HG03196 (cell line): ENCODE measurements around the gene LRP11.
"Not testable (repeated sequence)": the region's sequence is repeated elsewhere in the genome, so short reads cannot be mapped to it uniquely, and the experiment has no call there.

ENCODE experiments used
- ATAC-seq: cut with Tn5 transposase; IDR thresholded peaks from one replicate; pipeline ENCODE4 v1.9.1; 2021; ENCODE audit not compliant: unreplicated experiment

The LRP11 gene

GRCh38 chr6:149863698-149864577 is at the start of gene LRP11:
Gene LRP11 (minus strand): TSS chr6:149864359. CDS start chr6:149864020, 339 bp downstream.
- ATAC-seq: peak; percentile 81

GRCh38 chr6:149913540-149914240 is 49.5 kb upstream of the LRP11 start:
- ATAC-seq: no peak

- no peak for ATAC-seq
Observed at GRCh38 chr6:149913085-149913484, 48.9 kb upstream of the LRP11 start.

GRCh38 chr6:149912680-149913079 is 48.5 kb upstream of the LRP11 start:
- ATAC-seq: not testable (repeated sequence)

- no peak for ATAC-seq
Observed at GRCh38 chr6:149910721-149911151, 46.6 kb upstream of the LRP11 start.

GRCh38 chr6:149909701-149910470 is 45.7 kb upstream of the LRP11 start:
- ATAC-seq: no peak

GRCh38 chr6:149908480-149908879 is 44.3 kb upstream of the LRP11 start:
- not testable (repeated sequence) for ATAC-seq

- no peak for ATAC-seq
Observed at GRCh38 chr6:149907317-149907716, 43.2 kb upstream of the LRP11 start.

- no peak for ATAC-seq
Observed at GRCh38 chr6:149906405-149906804, 42.2 kb upstream of the LRP11 start.

- ATAC-seq: no peak
Observed at GRCh38 chr6:149905911-149906371, 41.8 kb upstream of the LRP11 start.

GRCh38 chr6:149905371-149905910 is 41.3 kb upstream of the LRP11 start:
- no peak for ATAC-seq

GRCh38 chr6:149904661-149905370 is 40.7 kb upstream of the LRP11 start:
- ATAC-seq: no peak

- no peak for ATAC-seq
Observed at GRCh38 chr6:149903938-149904611, 39.9 kb upstream of the LRP11 start.

- no peak for ATAC-seq
Observed at GRCh38 chr6:149901444-149902140, 37.4 kb upstream of the LRP11 start.

GRCh38 chr6:149900620-149901443 is 36.7 kb upstream of the LRP11 start:
- no peak for ATAC-seq

GRCh38 chr6:149899926-149900619 is 35.9 kb upstream of the LRP11 start:
- ATAC-seq: no peak

GRCh38 chr6:149899486-149899885 is 35.3 kb upstream of the LRP11 start:
- no peak for ATAC-seq

GRCh38 chr6:149898966-149899365 is 34.8 kb upstream of the LRP11 start:
- no peak for ATAC-seq
